Epithelial cell of proximal tubule (primary cell): ENCODE data around the gene PDZK1. TPM values are rescaled to one million over a fixed set of nuclear protein-coding genes. Genes with fewer than 3 reads are reported as not detected.

Experiments
- DNase-seq: peaks from one replicate; pipeline ENCODE4 v3.0.0-alpha.2; 2011; ENCODE audit warnings: low read depth
- H3K4me3 ChIP-seq: 2 replicates; pipeline ENCODE4 v1.5.1; 2011; ENCODE audit warnings: low read depth, mild to moderate bottlenecking, low read length
- total RNA-seq: library from RNA; depleted of rRNA; stranded (reverse); fragments of >200 nt; gene quantifications from 2 replicates; pipeline ENCODE4 v1.2.3, GENCODE V29; 2015
- TF ChIP-seq, protein P1 (sequence below): conservative IDR thresholded peaks from 2 replicates; pipeline ENCODE4 v1.5.1; 2012; ENCODE audit warnings: low read depth, mild to moderate bottlenecking, low read length

The PDZK1 gene
- total RNA-seq: 2.9 and 5.0 TPM in 2 replicates

DNA sequence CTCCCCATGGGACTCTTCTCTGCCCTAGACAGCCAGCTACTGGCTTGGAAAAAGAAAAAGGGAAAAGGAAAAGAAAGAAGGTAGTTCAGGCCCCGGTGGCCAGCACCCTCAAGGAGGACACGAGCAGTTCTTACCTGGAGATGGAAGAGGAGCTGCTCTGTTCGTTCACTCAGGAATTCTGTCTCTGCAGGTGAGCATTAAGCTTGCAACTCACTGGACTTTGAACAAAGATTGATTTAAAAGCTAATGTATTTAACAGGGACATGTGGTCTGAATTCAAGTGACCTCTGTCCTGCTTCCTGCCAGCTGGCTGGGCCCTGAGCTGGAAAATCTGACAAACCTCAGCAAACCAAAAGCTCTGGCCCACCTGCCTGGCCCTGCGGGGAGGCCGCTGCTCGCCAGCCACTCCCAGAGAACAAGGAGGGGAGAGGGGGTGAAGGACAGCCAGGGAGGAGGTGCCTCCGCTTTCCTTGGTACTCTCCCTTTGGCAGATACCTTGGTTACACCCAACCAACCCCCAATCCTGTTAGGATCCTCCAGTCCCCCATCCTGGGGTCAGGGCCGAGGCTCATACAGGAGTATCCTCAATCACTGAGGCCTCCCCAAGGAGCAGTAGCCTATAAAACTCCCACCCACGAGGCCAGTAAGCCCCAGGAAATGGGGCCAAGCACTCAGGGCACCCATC, at the start of gene PDZK1:
TSS of gene PDZK1 (minus strand) at position 186 of the 685 bp plus-strand sequence. CDS start 19,347 bp downstream, outside the sequence.
- no peak for DNase-seq
- TF ChIP-seq, protein P1, sequence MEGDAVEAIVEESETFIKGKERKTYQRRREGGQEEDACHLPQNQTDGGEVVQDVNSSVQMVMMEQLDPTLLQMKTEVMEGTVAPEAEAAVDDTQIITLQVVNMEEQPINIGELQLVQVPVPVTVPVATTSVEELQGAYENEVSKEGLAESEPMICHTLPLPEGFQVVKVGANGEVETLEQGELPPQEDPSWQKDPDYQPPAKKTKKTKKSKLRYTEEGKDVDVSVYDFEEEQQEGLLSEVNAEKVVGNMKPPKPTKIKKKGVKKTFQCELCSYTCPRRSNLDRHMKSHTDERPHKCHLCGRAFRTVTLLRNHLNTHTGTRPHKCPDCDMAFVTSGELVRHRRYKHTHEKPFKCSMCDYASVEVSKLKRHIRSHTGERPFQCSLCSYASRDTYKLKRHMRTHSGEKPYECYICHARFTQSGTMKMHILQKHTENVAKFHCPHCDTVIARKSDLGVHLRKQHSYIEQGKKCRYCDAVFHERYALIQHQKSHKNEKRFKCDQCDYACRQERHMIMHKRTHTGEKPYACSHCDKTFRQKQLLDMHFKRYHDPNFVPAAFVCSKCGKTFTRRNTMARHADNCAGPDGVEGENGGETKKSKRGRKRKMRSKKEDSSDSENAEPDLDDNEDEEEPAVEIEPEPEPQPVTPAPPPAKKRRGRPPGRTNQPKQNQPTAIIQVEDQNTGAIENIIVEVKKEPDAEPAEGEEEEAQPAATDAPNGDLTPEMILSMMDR: no peak
- peak within 1 kb of the TSS; percentile 70 for H3K4me3 ChIP-seq

DNA sequence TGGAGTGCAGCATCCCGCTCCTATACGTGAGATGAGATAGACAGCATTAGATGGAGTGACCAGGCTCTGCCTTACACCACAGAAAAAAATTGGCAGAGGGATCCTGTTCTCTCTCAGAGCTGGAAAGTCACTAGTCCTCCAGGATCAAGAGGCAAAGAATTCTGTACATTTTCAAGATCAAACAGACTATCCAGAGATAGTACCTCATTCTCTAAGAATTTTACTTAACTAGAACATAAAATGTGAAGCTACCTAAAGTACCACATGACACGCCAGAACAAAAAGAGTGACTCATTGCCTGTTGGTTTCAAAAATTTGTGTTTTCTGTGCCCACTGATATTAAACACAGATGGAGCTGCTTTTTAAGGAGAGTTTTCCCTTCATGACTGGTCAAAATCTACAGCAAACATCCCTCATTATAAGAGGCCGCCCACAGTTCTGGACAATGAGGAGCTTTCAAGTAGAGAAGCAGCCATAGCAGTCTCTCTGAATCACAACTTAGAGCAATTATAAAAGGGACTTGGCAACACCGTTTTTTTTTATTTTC, 44.4 kb upstream of the PDZK1 start:
- TF ChIP-seq, protein P1: no peak
- DNase-seq: no peak

DNA sequence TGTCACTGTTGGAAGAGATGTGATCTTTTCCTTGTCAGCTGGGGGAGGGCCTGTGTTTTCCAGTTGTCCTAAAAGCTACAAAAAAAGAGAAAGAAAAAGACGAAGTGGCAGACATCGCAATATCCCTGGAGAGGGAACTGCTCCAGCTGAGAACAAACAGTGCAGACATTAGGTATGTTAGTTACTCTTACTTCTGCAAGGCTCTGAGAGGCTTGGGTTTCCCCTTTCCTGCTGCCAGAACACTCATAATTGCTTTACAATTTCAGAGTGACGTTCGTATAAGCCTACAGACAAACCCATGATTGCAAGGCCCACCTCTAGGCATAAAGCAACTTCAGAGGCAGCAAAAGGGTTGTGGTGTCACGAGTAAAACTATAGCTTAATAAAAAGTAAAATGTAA, 43.3 kb upstream of the PDZK1 start:
- TF ChIP-seq, protein P1: no peak
- DNase-seq: no peak
- no peak overlapping the region for H3K4me3 ChIP-seq

More for the DNA sequence above, 44.4 kb upstream of the PDZK1 start:
- no peak overlapping the region for H3K4me3 ChIP-seq

DNA sequence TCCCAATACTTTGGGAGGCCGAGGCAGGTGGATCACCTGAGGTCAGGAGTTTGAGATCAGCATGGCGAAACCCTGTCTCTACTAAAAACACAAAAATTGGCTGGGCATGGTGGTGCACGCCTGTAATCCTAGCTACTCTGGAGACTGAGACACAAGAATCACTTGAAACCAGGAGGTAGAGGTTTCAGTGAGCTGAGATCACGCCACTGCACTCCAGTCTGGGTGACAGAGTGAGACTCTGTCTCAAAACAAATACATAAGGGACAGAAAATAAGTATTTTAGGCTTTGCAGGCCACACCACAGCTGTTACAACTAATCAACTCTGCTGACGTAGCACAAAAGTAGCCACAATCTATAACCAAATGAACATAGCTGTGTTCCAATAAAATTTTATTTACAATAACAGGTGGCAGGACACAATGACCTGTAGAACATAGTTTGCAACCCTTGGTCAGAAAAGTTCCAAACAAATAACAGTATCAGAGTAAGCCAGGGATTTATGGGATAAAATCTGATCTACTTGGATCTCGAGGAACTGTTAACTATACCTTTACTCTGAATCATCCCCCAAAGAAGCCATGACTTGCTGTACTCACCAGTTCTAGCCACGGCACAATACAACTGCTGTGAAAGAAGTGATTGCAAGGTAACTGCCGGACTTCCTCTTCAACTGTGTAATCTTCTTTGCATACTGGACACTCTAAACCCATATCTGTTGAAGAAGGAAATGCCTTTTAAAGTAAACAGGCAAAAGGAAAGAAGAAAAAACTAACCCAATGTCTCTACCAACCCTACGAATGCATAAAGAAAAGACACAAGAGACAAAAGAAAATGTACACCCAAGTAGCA, 40.5 kb upstream of the PDZK1 start:
- TF ChIP-seq, protein P1: no peak
- no peak overlapping the region for H3K4me3 ChIP-seq
- DNase-seq: no peak

DNA sequence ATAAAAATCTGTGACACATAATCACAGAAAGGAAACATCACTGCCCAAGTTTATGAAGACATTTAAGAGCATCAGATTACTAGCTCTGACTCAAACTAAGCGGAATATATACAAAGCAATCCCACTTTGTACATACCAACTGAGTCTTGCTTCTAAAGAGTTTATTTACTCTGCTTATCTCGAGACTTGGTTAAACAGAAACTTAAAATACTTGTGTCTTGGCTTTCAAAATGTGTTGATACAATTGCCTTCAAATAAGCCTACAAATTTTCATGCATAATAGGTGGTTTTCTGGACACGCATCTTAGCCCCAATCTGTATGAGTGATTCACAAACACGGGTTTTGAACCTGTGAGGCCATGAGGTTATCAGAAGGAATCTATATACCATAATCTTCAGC, 33.1 kb upstream of the PDZK1 start:
- H3K4me3 ChIP-seq: no peak overlapping the region
- TF ChIP-seq, protein P1: no peak
- DNase-seq: no peak

DNA sequence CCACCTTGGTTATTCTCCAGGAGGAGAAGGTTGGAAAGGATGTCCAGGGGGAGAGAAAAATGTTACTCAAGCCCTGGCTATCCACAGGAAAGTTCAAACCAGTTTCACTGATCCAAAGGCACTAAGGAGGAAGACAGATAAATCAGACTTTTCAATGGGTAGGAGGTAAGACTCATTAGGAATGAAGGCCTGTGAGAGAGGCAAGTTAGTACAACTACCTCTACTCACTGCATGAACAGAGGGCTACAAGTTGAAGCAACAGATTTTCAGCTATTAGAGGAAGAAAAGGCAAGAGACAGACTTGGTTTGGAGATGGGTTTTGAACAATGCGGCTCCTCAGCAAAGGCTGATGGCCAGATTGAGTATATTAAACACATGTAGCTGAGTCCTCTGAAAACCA, 29.0 kb upstream of the PDZK1 start:
- no peak overlapping the region for H3K4me3 ChIP-seq
- no peak for DNase-seq

More for the DNA sequence above, 29.0 kb upstream of the PDZK1 start:
- TF ChIP-seq, protein P1: no peak
